ENCODE measurements around the gene TMEM245.
A peak's percentile ranks its signal among the peaks of the same experiment; 100 is the strongest.

The TMEM245 gene

DNA sequence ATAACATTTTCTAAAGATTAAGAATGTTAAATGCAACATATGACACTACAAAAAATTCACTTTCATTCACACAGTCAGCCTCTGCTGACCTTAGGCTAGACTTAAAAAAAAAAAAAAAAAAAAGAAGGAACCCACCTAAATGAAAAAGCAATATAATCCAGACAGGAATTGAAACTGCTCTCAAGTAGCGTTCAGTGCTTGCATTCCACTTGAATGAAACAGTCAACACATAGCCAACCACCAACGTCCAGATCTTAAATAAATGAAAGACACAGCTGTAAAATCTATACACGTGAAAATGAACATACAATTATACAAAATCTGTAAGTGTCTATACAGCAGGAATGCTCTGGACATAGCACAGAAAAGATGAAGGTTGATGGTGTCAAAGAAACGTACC, 11.4 kb downstream of the TMEM245 start:
- Histone ChIP-seq H3K27ac (ENCODE audit: insufficient read depth, low read length, poor library complexity, severe bottlenecking) (no peak overlapping the region), H3K9me3 (ENCODE audit: control insufficient read depth, low read length) (no peaks in the 10 kb centered on the region), H3K4me3 (ENCODE audit: insufficient read depth, low read depth, low read length, poor library complexity, severe bottlenecking) (no peak overlapping the region), H3K4me1 (ENCODE audit: control insufficient read depth, insufficient read depth, low read length, poor library complexity, severe bottlenecking) (peaks cover 32% of the 10 kb centered on the region), H3K36me3 (ENCODE audit: control insufficient read depth, insufficient read depth, low read length) (peaks cover 6% of the 10 kb centered on the region), H3K27me3 (replicated peaks; ENCODE audit: control insufficient read depth, insufficient read depth, low read length, poor library complexity, severe bottlenecking) (no peaks in the 10 kb centered on the region)
- no peak for DNase-seq

DNA sequence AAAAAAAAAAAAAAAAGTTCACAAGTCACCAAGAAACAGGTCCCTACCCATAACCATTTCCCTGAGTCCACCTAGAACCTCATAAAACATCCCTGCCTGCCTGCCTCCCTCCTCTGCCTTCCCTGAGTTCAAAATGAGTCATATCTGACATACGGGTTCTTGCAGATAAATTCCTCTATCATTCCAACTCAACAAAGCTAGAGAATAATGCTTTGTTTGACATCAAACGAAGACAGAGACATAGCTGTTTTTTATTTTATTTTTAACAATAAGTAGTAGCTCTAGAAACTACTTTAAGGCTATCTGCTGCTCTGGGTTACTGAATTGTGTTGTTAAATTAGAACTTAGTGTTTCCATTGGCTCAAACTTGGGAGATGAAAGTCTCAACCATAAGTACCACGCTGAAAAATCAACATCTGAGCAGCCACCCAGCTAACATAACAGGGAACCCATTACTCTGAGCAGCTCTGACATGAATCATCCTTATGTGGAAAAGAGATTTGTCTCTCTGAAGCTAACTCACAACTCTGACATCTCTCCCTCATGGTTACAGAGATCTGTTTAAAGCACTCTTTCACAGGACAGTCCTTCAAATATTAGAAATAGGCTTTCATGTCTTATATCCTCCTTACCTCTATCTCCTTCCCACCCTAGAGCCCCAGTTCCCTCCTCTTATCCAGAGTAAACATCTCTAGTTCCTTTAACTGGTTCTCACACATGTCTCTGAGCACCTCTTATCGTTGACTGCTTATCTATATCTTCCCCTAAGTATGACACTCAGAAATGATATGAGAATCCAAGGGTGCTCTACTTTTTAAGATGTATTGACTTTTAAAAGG, 12.1 kb downstream of the TMEM245 start:
- Histone ChIP-seq H3K9me3 (ENCODE audit: control insufficient read depth, low read length) (no peaks in the 10 kb centered on the region), H3K27me3 (replicated peaks; ENCODE audit: control insufficient read depth, insufficient read depth, low read length, poor library complexity, severe bottlenecking) (no peaks in the 10 kb centered on the region), H3K4me1 (ENCODE audit: control insufficient read depth, insufficient read depth, low read length, poor library complexity, severe bottlenecking) (peaks cover 35% of the 10 kb centered on the region), H3K27ac (ENCODE audit: insufficient read depth, low read length, poor library complexity, severe bottlenecking) (peak overlapping the region; percentile 30), H3K36me3 (ENCODE audit: control insufficient read depth, insufficient read depth, low read length) (peaks cover 6% of the 10 kb centered on the region), H3K4me3 (ENCODE audit: insufficient read depth, low read depth, low read length, poor library complexity, severe bottlenecking) (no peak overlapping the region)
- no peak for DNase-seq

DNA sequence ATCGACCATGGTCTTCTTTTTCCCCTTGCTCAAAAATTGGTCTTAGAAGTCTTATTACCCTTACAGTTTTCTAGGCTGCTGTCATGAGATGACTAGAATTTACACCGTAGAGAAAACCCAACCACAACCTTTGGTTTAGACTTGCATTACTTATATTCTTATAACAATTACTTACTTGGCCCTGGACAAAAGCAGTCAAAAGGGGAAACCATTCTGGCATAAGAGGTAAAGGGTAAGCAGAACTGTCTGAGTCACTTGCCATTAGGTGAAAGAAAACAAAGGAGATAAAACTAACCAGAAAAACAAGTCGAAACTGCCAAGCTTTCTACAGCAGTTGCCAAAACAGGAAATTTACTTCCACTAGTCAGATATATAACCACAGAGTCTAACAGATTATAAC, 17.9 kb downstream of the TMEM245 start:
- peak overlapping the region; percentile 29 for H3K4me3 ChIP-seq (ENCODE audit: insufficient read depth, low read depth, low read length, poor library complexity, severe bottlenecking)
- H3K27ac ChIP-seq (ENCODE audit: insufficient read depth, low read length, poor library complexity, severe bottlenecking): peak overlapping the region; percentile 56
- DNase-seq: no peak

DNA sequence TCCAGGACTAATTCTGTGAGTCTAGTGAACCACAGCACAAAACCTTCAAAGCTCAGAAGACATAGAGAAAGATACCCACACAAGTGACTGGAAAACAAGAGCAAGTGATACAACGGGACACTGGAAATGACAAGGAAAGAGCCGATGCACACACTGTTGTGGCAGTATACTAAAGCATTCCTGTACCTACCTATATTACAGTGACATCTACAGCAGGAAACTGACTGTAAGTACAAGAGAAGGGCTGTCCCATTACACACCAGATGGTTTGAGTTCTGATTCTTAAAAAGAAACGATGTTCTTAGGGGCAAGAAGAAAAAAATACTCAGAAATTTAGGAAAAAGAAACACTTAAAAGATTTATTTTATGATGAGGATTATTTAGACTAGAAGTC, 18.5 kb downstream of the TMEM245 start:
- peaks cover 17% of the 10 kb centered on the region for H3K4me1 ChIP-seq (ENCODE audit: control insufficient read depth, insufficient read depth, low read length, poor library complexity, severe bottlenecking)
- no peaks in the 10 kb centered on the region for H3K27me3 ChIP-seq (replicated peaks; ENCODE audit: control insufficient read depth, insufficient read depth, low read length, poor library complexity, severe bottlenecking)
- H3K27ac ChIP-seq (ENCODE audit: insufficient read depth, low read length, poor library complexity, severe bottlenecking): peak overlapping the region; percentile 56
- H3K9me3 ChIP-seq (ENCODE audit: control insufficient read depth, low read length): no peaks in the 10 kb centered on the region
- no peak for DNase-seq
- H3K4me3 ChIP-seq (ENCODE audit: insufficient read depth, low read depth, low read length, poor library complexity, severe bottlenecking): peak overlapping the region; percentile 29
- peaks cover 11% of the 10 kb centered on the region for H3K36me3 ChIP-seq (ENCODE audit: control insufficient read depth, insufficient read depth, low read length)

More for the DNA sequence above, 17.9 kb downstream of the TMEM245 start:
- peaks cover 17% of the 10 kb centered on the region for H3K4me1 ChIP-seq (ENCODE audit: control insufficient read depth, insufficient read depth, low read length, poor library complexity, severe bottlenecking)
- H3K9me3 ChIP-seq (ENCODE audit: control insufficient read depth, low read length): no peaks in the 10 kb centered on the region
- H3K27me3 ChIP-seq (replicated peaks; ENCODE audit: control insufficient read depth, insufficient read depth, low read length, poor library complexity, severe bottlenecking): no peaks in the 10 kb centered on the region
- peaks cover 11% of the 10 kb centered on the region for H3K36me3 ChIP-seq (ENCODE audit: control insufficient read depth, insufficient read depth, low read length)

DNA sequence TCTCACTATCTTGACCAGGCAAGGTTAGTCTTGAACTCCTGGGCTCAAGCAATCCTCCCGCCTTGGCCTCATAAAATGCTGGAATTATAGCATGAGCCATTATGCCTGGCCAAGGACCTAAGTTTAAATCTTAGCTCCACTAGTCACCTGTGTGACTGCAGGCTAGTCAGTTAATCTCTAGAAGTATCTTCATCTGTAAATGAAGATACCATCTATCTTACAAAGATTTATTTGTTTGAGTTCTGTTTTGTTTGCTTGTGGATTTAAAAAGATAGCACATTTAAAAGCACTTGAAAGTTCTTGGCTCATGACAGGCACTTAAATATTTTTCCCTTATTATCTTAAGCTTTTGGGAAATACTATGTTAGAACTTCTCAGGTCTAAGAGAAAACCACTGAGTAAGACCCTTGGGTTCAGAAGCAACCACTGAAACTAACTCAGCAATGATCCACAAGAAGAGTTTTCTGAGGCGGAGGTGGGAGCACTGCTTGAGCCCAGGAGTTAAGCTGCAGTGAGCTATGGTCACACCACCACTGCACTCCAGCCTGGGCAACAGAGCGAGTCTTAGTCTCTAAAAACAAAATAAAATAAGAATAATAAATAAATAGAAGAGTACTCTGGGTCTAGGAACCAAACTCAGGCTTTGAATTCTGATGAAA, 19.1 kb downstream of the TMEM245 start:
- H3K27ac ChIP-seq (ENCODE audit: insufficient read depth, low read length, poor library complexity, severe bottlenecking): peak overlapping the region; percentile 56

DNA sequence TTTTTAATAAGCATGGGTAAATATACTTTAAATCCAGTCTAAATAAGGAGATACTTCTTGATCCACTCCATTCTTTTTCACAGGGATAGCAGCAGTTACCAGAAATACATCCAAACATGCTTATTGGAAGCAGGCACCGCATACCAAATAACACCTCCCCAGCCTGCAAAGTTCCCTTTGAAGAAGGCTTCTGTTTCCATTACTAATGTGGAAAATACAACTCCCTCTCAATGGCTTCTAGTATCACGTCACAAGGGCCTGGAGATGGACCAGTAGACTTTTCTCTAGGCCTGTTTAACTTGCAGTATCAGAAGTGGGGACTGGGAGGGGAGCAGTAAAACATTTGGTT, 20.8 kb downstream of the TMEM245 start:
- Histone ChIP-seq H3K36me3 (ENCODE audit: control insufficient read depth, insufficient read depth, low read length) (peaks cover 16% of the 10 kb centered on the region), H3K4me1 (ENCODE audit: control insufficient read depth, insufficient read depth, low read length, poor library complexity, severe bottlenecking) (peaks cover 17% of the 10 kb centered on the region)
- no peak for DNase-seq

More for the DNA sequence above, 19.1 kb downstream of the TMEM245 start:
- DNase-seq: no peak
- Histone ChIP-seq H3K4me3 (ENCODE audit: insufficient read depth, low read depth, low read length, poor library complexity, severe bottlenecking) (peak overlapping the region; percentile 29), H3K27me3 (replicated peaks; ENCODE audit: control insufficient read depth, insufficient read depth, low read length, poor library complexity, severe bottlenecking) (no peaks in the 10 kb centered on the region), H3K36me3 (ENCODE audit: control insufficient read depth, insufficient read depth, low read length) (peaks cover 11% of the 10 kb centered on the region), H3K4me1 (ENCODE audit: control insufficient read depth, insufficient read depth, low read length, poor library complexity, severe bottlenecking) (peaks cover 17% of the 10 kb centered on the region), H3K9me3 (ENCODE audit: control insufficient read depth, low read length) (no peaks in the 10 kb centered on the region)

DNA sequence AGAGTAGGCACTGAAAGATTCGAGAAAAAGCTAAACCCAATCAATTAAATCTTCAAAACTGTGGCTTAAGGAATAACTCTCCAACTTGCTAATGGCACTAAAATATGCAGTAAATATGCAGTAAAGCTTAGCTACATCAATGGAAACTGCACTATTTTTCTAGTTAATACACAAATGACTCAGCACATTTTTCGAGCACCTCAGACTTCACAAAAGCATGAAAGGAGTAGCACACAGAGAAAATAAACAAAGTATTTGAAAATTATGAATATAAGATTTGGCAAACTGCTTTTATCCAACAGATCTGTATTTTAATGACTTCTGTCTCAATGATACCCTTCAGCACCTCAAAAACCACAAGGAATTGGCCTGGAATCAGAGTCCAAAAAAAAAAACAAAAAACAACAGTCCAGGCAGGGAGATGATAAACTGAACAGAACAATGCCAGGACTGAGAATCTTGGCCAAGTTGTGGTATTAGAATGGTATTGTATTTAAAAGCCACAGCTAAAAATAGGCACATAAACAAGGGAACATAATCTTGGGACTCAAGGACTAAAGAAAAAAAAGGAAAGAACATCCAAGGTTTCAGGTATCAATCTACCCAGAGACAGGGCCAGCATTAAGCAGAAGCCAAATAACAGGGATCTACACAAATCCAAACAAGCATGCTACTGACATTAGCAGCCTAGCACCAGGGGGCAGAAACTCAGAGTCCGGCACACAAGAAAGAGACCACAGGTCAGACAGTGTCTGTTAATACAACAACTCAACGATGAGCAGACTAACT, 21.4 kb downstream of the TMEM245 start:
- H3K27ac ChIP-seq (ENCODE audit: insufficient read depth, low read length, poor library complexity, severe bottlenecking): no peak overlapping the region

More for the DNA sequence above, 20.8 kb downstream of the TMEM245 start:
- no peak overlapping the region for H3K27ac ChIP-seq (ENCODE audit: insufficient read depth, low read length, poor library complexity, severe bottlenecking)
- no peak overlapping the region for H3K4me3 ChIP-seq (ENCODE audit: insufficient read depth, low read depth, low read length, poor library complexity, severe bottlenecking)
- H3K9me3 ChIP-seq (ENCODE audit: control insufficient read depth, low read length): no peaks in the 10 kb centered on the region
- no peaks in the 10 kb centered on the region for H3K27me3 ChIP-seq (replicated peaks; ENCODE audit: control insufficient read depth, insufficient read depth, low read length, poor library complexity, severe bottlenecking)

DNA sequence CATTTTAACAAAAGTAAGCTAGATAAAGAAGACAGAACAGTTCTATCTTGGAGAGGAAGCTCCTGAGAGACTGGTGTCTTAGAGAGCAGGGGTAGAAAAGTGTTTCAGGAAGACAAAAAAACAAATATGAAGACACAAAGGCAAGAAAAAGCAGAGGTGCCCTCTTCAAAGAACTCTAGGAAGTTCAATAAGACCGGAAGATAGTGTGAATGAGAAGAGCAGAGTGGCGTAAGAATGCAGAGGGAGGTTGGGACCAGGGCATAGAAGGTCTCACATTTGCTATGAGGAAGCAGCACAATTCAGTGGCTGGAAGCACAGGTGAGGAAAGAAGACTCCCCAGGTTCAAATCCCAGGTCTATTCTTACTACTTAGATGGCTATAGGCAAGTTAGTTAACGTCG, 22.6 kb downstream of the TMEM245 start:
- Histone ChIP-seq H3K27me3 (replicated peaks; ENCODE audit: control insufficient read depth, insufficient read depth, low read length, poor library complexity, severe bottlenecking) (no peaks in the 10 kb centered on the region), H3K36me3 (ENCODE audit: control insufficient read depth, insufficient read depth, low read length) (peaks cover 22% of the 10 kb centered on the region), H3K4me3 (ENCODE audit: insufficient read depth, low read depth, low read length, poor library complexity, severe bottlenecking) (no peak overlapping the region), H3K4me1 (ENCODE audit: control insufficient read depth, insufficient read depth, low read length, poor library complexity, severe bottlenecking) (peaks cover 12% of the 10 kb centered on the region), H3K27ac (ENCODE audit: insufficient read depth, low read length, poor library complexity, severe bottlenecking) (no peak overlapping the region), H3K9me3 (ENCODE audit: control insufficient read depth, low read length) (no peaks in the 10 kb centered on the region)
- DNase-seq: no peak

More for the DNA sequence above, 21.4 kb downstream of the TMEM245 start:
- H3K27me3 ChIP-seq (replicated peaks; ENCODE audit: control insufficient read depth, insufficient read depth, low read length, poor library complexity, severe bottlenecking): no peaks in the 10 kb centered on the region
- peaks cover 12% of the 10 kb centered on the region for H3K36me3 ChIP-seq (ENCODE audit: control insufficient read depth, insufficient read depth, low read length)
- H3K4me1 ChIP-seq (ENCODE audit: control insufficient read depth, insufficient read depth, low read length, poor library complexity, severe bottlenecking): peaks cover 17% of the 10 kb centered on the region
- no peak for DNase-seq
- H3K9me3 ChIP-seq (ENCODE audit: control insufficient read depth, low read length): no peaks in the 10 kb centered on the region
- H3K4me3 ChIP-seq (ENCODE audit: insufficient read depth, low read depth, low read length, poor library complexity, severe bottlenecking): no peak overlapping the region

DNA sequence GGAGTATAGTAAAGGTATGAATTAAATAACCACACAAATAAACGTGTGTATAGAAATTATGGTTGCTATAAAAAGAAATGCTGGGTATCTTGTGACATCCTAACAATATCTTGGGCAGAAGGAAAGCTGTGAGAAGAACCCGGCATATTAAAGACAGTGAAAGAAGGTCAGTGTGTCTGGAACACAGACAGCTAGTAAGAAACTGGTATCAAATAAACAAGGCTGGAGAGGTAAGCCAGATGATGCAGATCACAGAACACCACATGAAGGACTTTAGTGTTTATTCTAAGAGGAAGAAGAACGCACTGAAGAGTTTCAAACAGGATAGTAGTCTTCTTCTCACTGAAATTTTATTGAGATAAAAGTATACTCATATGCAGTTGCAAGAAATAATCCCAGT, 24.4 kb downstream of the TMEM245 start:
- peaks cover 34% of the 10 kb centered on the region for H3K36me3 ChIP-seq (ENCODE audit: control insufficient read depth, insufficient read depth, low read length)
- no peak overlapping the region for H3K27ac ChIP-seq (ENCODE audit: insufficient read depth, low read length, poor library complexity, severe bottlenecking)
- H3K9me3 ChIP-seq (ENCODE audit: control insufficient read depth, low read length): no peaks in the 10 kb centered on the region
- no peak overlapping the region for H3K4me3 ChIP-seq (ENCODE audit: insufficient read depth, low read depth, low read length, poor library complexity, severe bottlenecking)
- H3K27me3 ChIP-seq (replicated peaks; ENCODE audit: control insufficient read depth, insufficient read depth, low read length, poor library complexity, severe bottlenecking): no peaks in the 10 kb centered on the region
- H3K4me1 ChIP-seq (ENCODE audit: control insufficient read depth, insufficient read depth, low read length, poor library complexity, severe bottlenecking): peaks cover 5% of the 10 kb centered on the region
- DNase-seq: no peak
